ENCODE measurements around the gene OCIAD1. TPM values are rescaled to one million over a fixed set of nuclear protein-coding genes. Genes with fewer than 3 reads are reported as not detected.

Gene OCIAD1
- total RNA-seq, 3 donors from 2014 or later (not counting 1 experiment from before 2014, with no cell fraction given) = 91.4 to 117 (median 93.7) TPM

DNA sequence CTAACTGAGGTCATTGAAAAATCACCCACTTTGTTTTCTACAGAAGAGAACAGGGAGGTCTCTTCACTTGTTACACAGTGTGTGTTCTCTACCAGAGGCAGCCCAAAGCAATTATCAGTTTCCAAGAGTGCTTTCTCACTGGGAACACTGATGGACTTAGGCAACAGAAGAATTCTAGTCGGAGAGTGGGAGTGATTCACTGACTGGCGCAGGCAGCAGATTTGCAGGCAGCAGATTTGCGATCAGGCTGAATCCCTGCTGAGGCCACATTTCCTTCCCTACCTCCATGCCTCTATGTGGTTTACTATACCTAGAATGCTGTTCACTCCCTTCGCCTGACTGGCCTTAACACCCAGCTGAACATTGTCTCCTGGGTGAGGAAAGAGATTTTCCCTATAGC lies 69.1 kb downstream of the OCIAD1 start:
- Histone ChIP-seq H3K4me1 (ENCODE audit: control insufficient read depth, insufficient read depth, low read length) (no peaks in the 10 kb centered on the region), H3K27me3 (ENCODE audit: control insufficient read depth, insufficient read depth, low read length) (no peaks in the 10 kb centered on the region), H3K36me3 (ENCODE audit: control insufficient read depth, insufficient read depth, low read length) (peaks cover 33% of the 10 kb centered on the region), H3K4me3 (ENCODE audit: low read length) (no peak overlapping the region), H3K9me3 (ENCODE audit: control insufficient read depth, insufficient read depth, low read length) (no peaks in the 10 kb centered on the region), H3K27ac (ENCODE audit: low read length) (no peak overlapping the region)
- DNase-seq = no peak
- Mint-ChIP-seq H3K36me3 (peaks cover 5% of the 10 kb centered on the region), H3K4me1 (peaks cover 6 to 20% of the 10 kb centered on the region in 2 donors), H3K27me3 (ENCODE audit: low read depth in 2 of 2) (no peaks in the 10 kb centered on the region), H3K4me3 (no peak overlapping the region), H3K9me3 (no peaks in the 10 kb centered on the region), H3K27ac (no peak overlapping the region)
- intact Hi-C loops (cut with micrococcal nuclease) = no loop called here
- no peak for ATAC-seq
- TF ChIP-seq CTCF (IDR thresholded peaks at IDR 0.05) = no peak
- WGBS (ENCODE audit: insufficient coverage) = 83% methylated on average over 3 of the region's 4 CpGs

DNA sequence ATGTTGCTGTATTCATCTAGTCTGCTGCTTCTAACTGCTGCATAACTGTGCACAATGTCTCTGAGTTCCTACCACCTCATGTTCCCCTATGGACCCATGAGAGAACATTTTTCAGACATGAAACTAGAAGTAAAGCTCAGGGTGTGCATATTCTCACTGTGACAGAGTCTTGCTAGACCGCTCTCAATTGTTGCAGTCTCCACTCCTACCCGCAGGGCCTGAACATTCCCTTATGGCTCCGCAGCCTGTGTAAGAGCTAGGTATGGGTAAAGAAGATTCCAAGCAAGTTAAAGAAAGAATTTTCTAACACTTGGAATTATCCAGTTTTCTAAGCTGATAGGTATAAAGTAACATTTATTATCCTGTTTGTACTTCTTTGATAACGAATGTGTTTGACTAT lies 70.3 kb downstream of the OCIAD1 start:
- WGBS (ENCODE audit: insufficient coverage) = 100% methylated on average over 2 of the region's 4 CpGs
- TF ChIP-seq CTCF (IDR thresholded peaks at IDR 0.05) = no peak
- Mint-ChIP-seq H3K27ac (no peak overlapping the region), H3K4me1 (peaks cover 18 to 32% of the 10 kb centered on the region in 2 donors), H3K27me3 (ENCODE audit: low read depth in 2 of 2) (no peaks in the 10 kb centered on the region), H3K9me3 (no peaks in the 10 kb centered on the region), H3K4me3 (no peak overlapping the region), H3K36me3 (no peaks in the 10 kb centered on the region)
- H3K9me3 ChIP-seq (ENCODE audit: control insufficient read depth, insufficient read depth, low read length) = no peaks in the 10 kb centered on the region
- DNase-seq (no peak), ATAC-seq (no peak)
- no peak overlapping the region for H3K4me3 ChIP-seq (ENCODE audit: low read length)
- intact Hi-C loops (cut with micrococcal nuclease) = no loop called here
- H3K27me3 ChIP-seq (ENCODE audit: control insufficient read depth, insufficient read depth, low read length) = no peaks in the 10 kb centered on the region
- peaks cover 28% of the 10 kb centered on the region for H3K36me3 ChIP-seq (ENCODE audit: control insufficient read depth, insufficient read depth, low read length)
- peaks cover 8% of the 10 kb centered on the region for H3K4me1 ChIP-seq (ENCODE audit: control insufficient read depth, insufficient read depth, low read length)
- H3K27ac ChIP-seq (ENCODE audit: low read length) = no peak overlapping the region

- DNase-seq (no peak), ATAC-seq (no peak)
- Mint-ChIP-seq H3K27me3 (ENCODE audit: low read depth in 2 of 2) (no peaks in the 10 kb centered on the region), H3K9me3 (no peaks in the 10 kb centered on the region), H3K4me3 (no peak overlapping the region), H3K36me3 (no peaks in the 10 kb centered on the region), H3K27ac (no peak overlapping the region), H3K4me1 (peaks cover 23 to 40% of the 10 kb centered on the region in 2 donors)
- Histone ChIP-seq H3K36me3 (ENCODE audit: control insufficient read depth, insufficient read depth, low read length) (peaks cover 28% of the 10 kb centered on the region), H3K27me3 (ENCODE audit: control insufficient read depth, insufficient read depth, low read length) (no peaks in the 10 kb centered on the region), H3K27ac (ENCODE audit: low read length) (no peak overlapping the region), H3K4me1 (ENCODE audit: control insufficient read depth, insufficient read depth, low read length) (peaks cover 15% of the 10 kb centered on the region), H3K9me3 (ENCODE audit: control insufficient read depth, insufficient read depth, low read length) (no peaks in the 10 kb centered on the region), H3K4me3 (ENCODE audit: low read length) (no peak overlapping the region)
- no peak for TF ChIP-seq CTCF (IDR thresholded peaks at IDR 0.05)
- intact Hi-C loops (cut with micrococcal nuclease) = no loop called here
These were observed 71.4 kb downstream of the OCIAD1 start for GRCh38 chr4:48902266-48902665.

GRCh38 chr4:48904101-48904500 lies 73.2 kb downstream of the OCIAD1 start:
- ATAC-seq (no peak), DNase-seq (no peak)
- H3K4me1 Mint-ChIP-seq = peaks cover 23 to 35% of the 10 kb centered on the region in 2 donors
- no peaks in the 10 kb centered on the region for H3K36me3 Mint-ChIP-seq
- intact Hi-C loops (cut with micrococcal nuclease) = no loop called here
- no peak overlapping the region for H3K27ac ChIP-seq (ENCODE audit: low read length)
- H3K36me3 ChIP-seq (ENCODE audit: control insufficient read depth, insufficient read depth, low read length) = peaks cover 22% of the 10 kb centered on the region
- no peaks in the 10 kb centered on the region for H3K27me3 Mint-ChIP-seq (ENCODE audit: low read depth in 2 of 2)
- 100% methylated on average over 4 of the region's 4 CpGs for WGBS (ENCODE audit: insufficient coverage)
- no peaks in the 10 kb centered on the region for H3K9me3 Mint-ChIP-seq
- no peaks in the 10 kb centered on the region for H3K9me3 ChIP-seq (ENCODE audit: control insufficient read depth, insufficient read depth, low read length)
- TF ChIP-seq CTCF (IDR thresholded peaks at IDR 0.05) = no peak
- no peaks in the 10 kb centered on the region for H3K27me3 ChIP-seq (ENCODE audit: control insufficient read depth, insufficient read depth, low read length)
- H3K4me3 ChIP-seq (ENCODE audit: low read length) = no peak overlapping the region
- peaks cover 15% of the 10 kb centered on the region for H3K4me1 ChIP-seq (ENCODE audit: control insufficient read depth, insufficient read depth, low read length)
- H3K27ac Mint-ChIP-seq = no peak overlapping the region
- H3K4me3 Mint-ChIP-seq = no peak overlapping the region
